Islet of Langerhans (tissue), 1 donor: Measurements from ENCODE around the gene MSH6.

ENCODE experiments used
- FAIRE-seq: peaks from one replicate; lab custom pipeline; 2011; peaks lifted over from hg19 to GRCh38; lab: Jason Lieb, UNC

MSH6 gene

GRCh38 chr2:47783486-47784351 is 774 bp downstream of the MSH6 start:
- FAIRE-seq = no peak

GRCh38 chr2:47784352-47784851 is 1.5 kb downstream of the MSH6 start:
- no peak for FAIRE-seq

- FAIRE-seq = no peak
These were observed 3.0 kb downstream of the MSH6 start for GRCh38 chr2:47785986-47786385.

GRCh38 chr2:47796090-47796697 is 13.2 kb downstream of the MSH6 start:
- FAIRE-seq = no peak

- no peak for FAIRE-seq
These were observed 15.7 kb downstream of the MSH6 start for GRCh38 chr2:47798631-47799030.

- no peak for FAIRE-seq
These were observed 16.2 kb downstream of the MSH6 start for GRCh38 chr2:47799031-47799609.

GRCh38 chr2:47801118-47801517 is 18.2 kb downstream of the MSH6 start:
- FAIRE-seq = no peak

GRCh38 chr2:47803363-47803762 is 20.4 kb downstream of the MSH6 start:
- FAIRE-seq = no peak

- no peak for FAIRE-seq
These were observed 20.8 kb downstream of the MSH6 start for GRCh38 chr2:47803770-47804169.

GRCh38 chr2:47805850-47806249 is 22.9 kb downstream of the MSH6 start:
- no peak for FAIRE-seq

GRCh38 chr2:47808614-47809013 is 25.7 kb downstream of the MSH6 start:
- FAIRE-seq = no peak

GRCh38 chr2:47809903-47810302 is 27.0 kb downstream of the MSH6 start:
- FAIRE-seq = no peak

GRCh38 chr2:47810850-47811249 is 27.9 kb downstream of the MSH6 start:
- no peak for FAIRE-seq

GRCh38 chr2:47811668-47812067 is 28.7 kb downstream of the MSH6 start:
- no peak for FAIRE-seq

GRCh38 chr2:47815764-47816163 is 32.8 kb downstream of the MSH6 start:
- no peak for FAIRE-seq

GRCh38 chr2:47818777-47819176 is 35.8 kb downstream of the MSH6 start:
- FAIRE-seq = no peak

- FAIRE-seq = peak; percentile 81
These were observed 36.9 kb downstream of the MSH6 start for GRCh38 chr2:47819834-47820233.

- FAIRE-seq = no peak
These were observed 39.6 kb downstream of the MSH6 start for GRCh38 chr2:47822518-47822917.

- no peak for FAIRE-seq
These were observed 50.6 kb downstream of the MSH6 start for GRCh38 chr2:47833516-47833968.

GRCh38 chr2:47838249-47838648 is 55.3 kb downstream of the MSH6 start:
- no peak for FAIRE-seq

GRCh38 chr2:47838686-47839085 is 55.7 kb downstream of the MSH6 start:
- FAIRE-seq = no peak

GRCh38 chr2:47842846-47843245 is 59.9 kb downstream of the MSH6 start:
- FAIRE-seq = no peak

GRCh38 chr2:47843407-47843806 is 60.5 kb downstream of the MSH6 start:
- FAIRE-seq = no peak
